ENCODE results near the gene ACTMAP. TPM values are rescaled to one million over a fixed set of nuclear protein-coding genes. Genes with fewer than 3 reads are reported as not detected.

The ACTMAP gene
- total RNA-seq, 1 donor from 2014 or later, result 1.9 TPM

DNA sequence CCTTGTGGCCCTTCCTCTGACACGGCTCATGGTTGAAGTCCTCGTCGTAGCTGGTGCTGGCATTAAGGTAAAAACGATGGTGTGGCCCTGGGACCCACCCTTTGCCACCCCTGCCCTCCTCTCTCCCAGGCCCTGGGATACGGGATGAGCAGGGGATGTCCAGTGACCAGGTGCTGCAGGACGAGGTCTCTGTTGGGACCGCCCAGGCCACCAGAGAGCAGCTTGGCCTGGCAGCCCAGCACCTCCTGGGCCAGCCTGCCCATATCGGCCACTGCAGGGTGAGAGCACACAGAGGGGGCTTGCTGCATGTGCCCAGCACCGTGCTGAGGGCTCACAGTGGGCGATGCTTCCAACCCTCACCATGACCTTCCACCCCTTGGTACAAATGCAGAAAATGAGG is 6.4 kb downstream of the ACTMAP start:
- H3K9ac ChIP-seq, result no peak overlapping the region
- H4K20me1 ChIP-seq (ENCODE audit: low read depth), result no peaks in the 10 kb centered on the region
- no peak for DNase-seq (ENCODE audit: low spot score)
- H3F3A ChIP-seq (ENCODE audit: low read depth), result peaks cover 4% of the 10 kb centered on the region
- H3K27me3 Mint-ChIP-seq (ENCODE audit: insufficient read depth, low read depth), result peaks cover 2% of the 10 kb centered on the region
- H2AFZ ChIP-seq (replicated peaks), result no peak overlapping the region
- peaks cover 12% of the 10 kb centered on the region for H3K79me2 ChIP-seq (ENCODE audit: low read depth)
- no peaks in the 10 kb centered on the region for H3K9me3 Mint-ChIP-seq
- H3K4me1 Mint-ChIP-seq, result peaks cover 11% of the 10 kb centered on the region
- no peaks in the 10 kb centered on the region for H3K36me3 ChIP-seq
- H3K27ac ChIP-seq, result no peak overlapping the region
- peaks cover 3% of the 10 kb centered on the region for H3K36me3 Mint-ChIP-seq
- H3K27me3 ChIP-seq, result no peaks in the 10 kb centered on the region
- no peak overlapping the region for H3K4me3 ChIP-seq
- no peaks in the 10 kb centered on the region for H3K4me1 ChIP-seq
- H3K4me3 Mint-ChIP-seq, result no peak overlapping the region
- TF ChIP-seq, protein P1, sequence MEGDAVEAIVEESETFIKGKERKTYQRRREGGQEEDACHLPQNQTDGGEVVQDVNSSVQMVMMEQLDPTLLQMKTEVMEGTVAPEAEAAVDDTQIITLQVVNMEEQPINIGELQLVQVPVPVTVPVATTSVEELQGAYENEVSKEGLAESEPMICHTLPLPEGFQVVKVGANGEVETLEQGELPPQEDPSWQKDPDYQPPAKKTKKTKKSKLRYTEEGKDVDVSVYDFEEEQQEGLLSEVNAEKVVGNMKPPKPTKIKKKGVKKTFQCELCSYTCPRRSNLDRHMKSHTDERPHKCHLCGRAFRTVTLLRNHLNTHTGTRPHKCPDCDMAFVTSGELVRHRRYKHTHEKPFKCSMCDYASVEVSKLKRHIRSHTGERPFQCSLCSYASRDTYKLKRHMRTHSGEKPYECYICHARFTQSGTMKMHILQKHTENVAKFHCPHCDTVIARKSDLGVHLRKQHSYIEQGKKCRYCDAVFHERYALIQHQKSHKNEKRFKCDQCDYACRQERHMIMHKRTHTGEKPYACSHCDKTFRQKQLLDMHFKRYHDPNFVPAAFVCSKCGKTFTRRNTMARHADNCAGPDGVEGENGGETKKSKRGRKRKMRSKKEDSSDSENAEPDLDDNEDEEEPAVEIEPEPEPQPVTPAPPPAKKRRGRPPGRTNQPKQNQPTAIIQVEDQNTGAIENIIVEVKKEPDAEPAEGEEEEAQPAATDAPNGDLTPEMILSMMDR (IDR thresholded peaks at IDR 0.05), result no peak
- TF ChIP-seq EZH2phosphoT487 (IDR thresholded peaks at IDR 0.05) (no peak), EZH2 (IDR thresholded peaks at IDR 0.05) (no peak)
- no peaks in the 10 kb centered on the region for H3K9me3 ChIP-seq (ENCODE audit: low read depth)
- H3K27ac Mint-ChIP-seq, result no peak overlapping the region
- H3K4me2 ChIP-seq, result no peak overlapping the region

DNA sequence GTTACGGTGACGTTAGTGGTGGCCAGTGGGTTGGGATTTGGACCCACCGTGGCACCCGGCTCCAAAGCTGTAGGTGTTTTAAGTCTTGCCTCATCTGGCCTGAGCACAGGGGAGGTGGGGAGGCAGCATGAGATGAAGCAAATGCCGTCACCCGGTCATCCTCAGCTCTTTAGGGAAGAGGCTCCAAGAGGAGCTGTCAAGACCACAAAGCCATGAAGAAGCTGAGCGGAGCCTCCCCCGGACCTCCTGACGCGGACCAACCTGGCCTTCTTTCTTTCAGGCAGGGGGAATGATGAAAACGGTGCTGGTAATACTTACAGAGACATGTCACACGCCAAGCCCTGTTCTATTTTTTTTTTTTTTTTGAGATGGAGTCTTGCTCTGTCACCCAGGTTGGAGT is 7.4 kb downstream of the ACTMAP start:
- H3K79me2 ChIP-seq (ENCODE audit: low read depth), result peaks cover 4% of the 10 kb centered on the region
- no peak overlapping the region for H3K4me3 ChIP-seq
- no peaks in the 10 kb centered on the region for H4K20me1 ChIP-seq (ENCODE audit: low read depth)
- Mint-ChIP-seq H3K36me3 (peaks cover 3% of the 10 kb centered on the region), H3K27me3 (ENCODE audit: insufficient read depth, low read depth) (peaks cover 2% of the 10 kb centered on the region), H3K4me3 (no peak overlapping the region), H3K9me3 (no peaks in the 10 kb centered on the region), H3K27ac (no peak overlapping the region), H3K4me1 (peaks cover 5% of the 10 kb centered on the region)
- peaks cover 4% of the 10 kb centered on the region for H3F3A ChIP-seq (ENCODE audit: low read depth)
- H3K9ac ChIP-seq, result no peak overlapping the region
- H3K9me3 ChIP-seq (ENCODE audit: low read depth), result no peaks in the 10 kb centered on the region
- no peaks in the 10 kb centered on the region for H3K4me1 ChIP-seq
- H3K27me3 ChIP-seq, result no peaks in the 10 kb centered on the region
- H3K4me2 ChIP-seq, result no peak overlapping the region
- H3K36me3 ChIP-seq, result no peaks in the 10 kb centered on the region
- no peak overlapping the region for H2AFZ ChIP-seq (replicated peaks)
- no peak overlapping the region for H3K27ac ChIP-seq
- TF ChIP-seq, protein P1 (IDR thresholded peaks at IDR 0.05), result no peak
- TF ChIP-seq EZH2 (IDR thresholded peaks at IDR 0.05) (no peak), EZH2phosphoT487 (IDR thresholded peaks at IDR 0.05) (no peak)
- no peak for DNase-seq (ENCODE audit: low spot score)

DNA sequence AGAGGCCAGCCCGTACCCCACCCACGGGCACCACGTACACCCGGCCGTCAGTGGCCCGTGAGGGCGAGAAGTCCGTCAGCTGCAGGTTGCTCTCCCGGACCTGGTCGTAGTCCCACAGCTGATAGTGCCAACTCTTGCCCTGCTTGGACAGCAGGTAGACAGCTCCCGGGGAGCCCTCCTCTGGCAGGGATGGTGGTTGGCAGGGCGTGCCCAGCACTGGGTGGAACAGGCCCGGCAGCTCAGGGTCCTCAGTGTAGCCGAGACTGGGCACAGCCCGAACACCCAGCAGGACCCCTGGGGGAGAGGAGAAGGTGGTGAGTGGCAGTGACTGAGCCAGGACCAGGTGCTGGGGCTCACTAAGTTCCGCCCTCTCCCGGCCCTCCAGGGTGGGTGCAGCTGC is 7.8 kb downstream of the ACTMAP start:
- H3K4me1 ChIP-seq, result no peaks in the 10 kb centered on the region
- Mint-ChIP-seq H3K27ac (no peak overlapping the region), H3K9me3 (no peaks in the 10 kb centered on the region), H3K27me3 (ENCODE audit: insufficient read depth, low read depth) (peaks cover 4% of the 10 kb centered on the region), H3K36me3 (peaks cover 5% of the 10 kb centered on the region), H3K4me1 (peaks cover 3% of the 10 kb centered on the region), H3K4me3 (no peak overlapping the region)
- no peak overlapping the region for H3K9ac ChIP-seq
- H3K79me2 ChIP-seq (ENCODE audit: low read depth), result no peaks in the 10 kb centered on the region
- H4K20me1 ChIP-seq (ENCODE audit: low read depth), result no peaks in the 10 kb centered on the region
- H3F3A ChIP-seq (ENCODE audit: low read depth), result peaks cover 4% of the 10 kb centered on the region
- no peak overlapping the region for H3K4me3 ChIP-seq
- no peak overlapping the region for H3K4me2 ChIP-seq
- H3K36me3 ChIP-seq, result no peaks in the 10 kb centered on the region
- no peak for DNase-seq (ENCODE audit: low spot score)
- H3K27me3 ChIP-seq, result no peaks in the 10 kb centered on the region
- no peak overlapping the region for H3K27ac ChIP-seq
- H2AFZ ChIP-seq (replicated peaks), result no peak overlapping the region
- TF ChIP-seq, protein P1 (IDR thresholded peaks at IDR 0.05), result no peak
- no peak for TF ChIP-seq EZH2phosphoT487 (IDR thresholded peaks at IDR 0.05)
- TF ChIP-seq EZH2 (IDR thresholded peaks at IDR 0.05), result no peak
- H3K9me3 ChIP-seq (ENCODE audit: low read depth), result no peaks in the 10 kb centered on the region
